H1 (cell line): Measurements from ENCODE around the gene TXNRD3. TPM values are rescaled to one million over a fixed set of nuclear protein-coding genes. Genes with fewer than 3 reads are reported as not detected.

Experiments
- BACH1 ChIP-seq: IDR thresholded peaks from 2 replicates; pipeline ENCODE4 v1.6.1; 2012; ENCODE audit warnings: low read length, improper control_type of control experiment
- CREB1 ChIP-seq: IDR thresholded peaks from 2 replicates; pipeline ENCODE4 v1.6.1; 2012; ENCODE audit warnings: inconsistent platforms
- GABPA ChIP-seq: IDR thresholded peaks from 2 replicates; pipeline ENCODE4 v1.6.1; 2011; ENCODE audit warnings: mild to moderate bottlenecking, low read length, moderate library complexity, borderline replicate concordance; ENCODE audit not compliant: insufficient read depth
- HDAC6 ChIP-seq: IDR thresholded peaks from one replicate; pipeline ENCODE4 v1.7.1; 2012; ENCODE audit warnings: low read depth, mild to moderate bottlenecking, inconsistent platforms, low read length, moderate library complexity
- PHF8 ChIP-seq: fragments of 200-600 bp; sonication (generic); conservative IDR thresholded peaks from 2 replicates; pipeline ENCODE4 v1.7.1; 2012; ENCODE audit warnings: low read depth, mild to moderate bottlenecking, inconsistent platforms, low read length, moderate library complexity
- POU5F1 ChIP-seq: IDR thresholded peaks from 2 replicates; pipeline ENCODE4 v1.6.1; 2011; ENCODE audit warnings: low read depth, mild to moderate bottlenecking, low read length, moderate library complexity
- RBBP5 ChIP-seq: IDR thresholded peaks from 2 replicates; pipeline ENCODE4 v1.7.1; 2012; ENCODE audit warnings: low read depth, mild to moderate bottlenecking, inconsistent platforms, low read length, moderate library complexity, borderline replicate concordance
- RNF2 ChIP-seq: fragments of 200-900, 300-1000 bp; sonication (generic); IDR thresholded peaks from 2 replicates; pipeline ENCODE4 v1.7.1; 2016; ENCODE audit warnings: borderline replicate concordance, low read depth, mild to moderate bottlenecking, antibody characterized with exemption, low read length; ENCODE audit not compliant: poor library complexity, severe bottlenecking; ENCODE audit errors: missing control alignments
- RXRA ChIP-seq: IDR thresholded peaks from 2 replicates; pipeline ENCODE4 v1.6.1; 2011; ENCODE audit warnings: low read depth, mild to moderate bottlenecking, low read length, moderate library complexity; ENCODE audit not compliant: insufficient read depth
- SP2 ChIP-seq: IDR thresholded peaks from 2 replicates; pipeline ENCODE4 v1.6.1; 2012; ENCODE audit warnings: mild to moderate bottlenecking, low read length, inconsistent platforms
- TEAD4 ChIP-seq: IDR thresholded peaks from 2 replicates; pipeline ENCODE4 v1.6.1; 2012; ENCODE audit warnings: low read depth, low read length, inconsistent platforms, mixed read lengths
- polyA plus RNA-seq, 7 experiments: library from polyadenylated mRNA; depleted of rRNA in 3 of 7; stranded (reverse) in 5 of 7; unstranded in 2 of 7; fragments of >200 nt in 5 of 7; fragments of 200-250 nt in 2 of 7; gene quantifications; 1 replicate in 5 of 7; 2 replicates in 1 of 7; 4 replicates in 1 of 7; pipeline versions ENCODE4 v1.2.1 to v1.2.3, GENCODE V29; 2011 to 2013; ENCODE audit warnings: missing spikeins in 2 of 7, mixed read lengths in 2 of 7
- total RNA-seq: library from RNA; stranded (reverse); fragmentation: NEBNext Ultra II Directional; extraction: Animal tissue kit (Norgen Biotek cat#: 25700); gene quantifications from 2 replicates; pipeline ENCODE4 v1.2.1, GENCODE V29; 2021
- TF ChIP-seq, protein P1 (sequence below): IDR thresholded peaks from 2 replicates; pipeline ENCODE4 v1.6.1; 2012; ENCODE audit warnings: inconsistent platforms

TXNRD3 gene
- total and polyA plus RNA-seq, 2 of the 8 experiments (the other 6 are each of a cell fraction or from before 2014, with no cell fraction given), result 3.4 to 4.3 TPM

DNA sequence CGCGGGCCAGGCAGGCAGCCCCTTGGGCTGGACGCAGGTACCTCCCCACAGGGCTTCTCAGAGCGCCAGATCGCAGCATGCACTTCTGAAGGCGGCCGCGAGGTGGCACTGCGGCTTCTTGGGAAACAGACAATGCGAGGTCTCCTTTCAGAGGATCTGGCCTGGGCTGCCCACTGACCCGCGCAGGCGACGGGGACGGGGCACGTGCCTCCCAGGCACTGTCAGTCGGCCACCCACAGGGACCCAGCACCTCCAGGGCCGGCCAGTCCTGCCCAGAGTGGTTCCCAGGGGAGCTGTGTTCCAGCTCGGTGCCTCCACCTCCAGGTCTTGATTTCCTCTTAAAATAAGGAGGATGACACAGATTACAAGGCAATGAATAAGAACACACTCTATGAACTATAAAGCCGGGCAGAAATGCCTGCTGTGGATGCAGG, 24.4 kb upstream of the TXNRD3 start (continued):
- no peak for TF ChIP-seq CREB1
- TF ChIP-seq RNF2, result no peak
- no peak for TF ChIP-seq RBBP5
- TF ChIP-seq, protein P1, sequence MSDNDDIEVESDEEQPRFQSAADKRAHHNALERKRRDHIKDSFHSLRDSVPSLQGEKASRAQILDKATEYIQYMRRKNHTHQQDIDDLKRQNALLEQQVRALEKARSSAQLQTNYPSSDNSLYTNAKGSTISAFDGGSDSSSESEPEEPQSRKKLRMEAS, result peak; percentile 98
- no peak for TF ChIP-seq PHF8
- no peak for TF ChIP-seq BACH1
- TF ChIP-seq POU5F1, result no peak
- TF ChIP-seq HDAC6, result no peak
- peak; percentile 28; the same call in 1 of the 2 replicates for TF ChIP-seq GABPA
- no peak for TF ChIP-seq RXRA
- no peak for TF ChIP-seq SP2
- no peak for TF ChIP-seq TEAD4
